Fibroblast of lung (primary cell): ENCODE measurements around the gene ACADS. TPM values are rescaled to one million over a fixed set of nuclear protein-coding genes. Genes with fewer than 3 reads are reported as not detected.

Source experiments
- DNase-seq, 2 donors: peaks; one replicate each; pipeline versions ENCODE4 v3.0.0 to v3.0.0-alpha.2; 2010; ENCODE audit warnings: low read depth in 2 of 2
- H2AFZ ChIP-seq: 2 replicates; pipeline ENCODE4 v1.5.1; 2012; ENCODE audit warnings: low read length, control low read depth, inconsistent platforms
- H3K27ac ChIP-seq: 2 replicates; pipeline ENCODE4 v1.5.1; 2011; ENCODE audit warnings: low read length, control low read depth; ENCODE audit not compliant: insufficient read depth
- H3K27me3 ChIP-seq: 2 replicates; pipeline ENCODE4 v1.5.1; 2011; ENCODE audit warnings: mild to moderate bottlenecking, low read length; ENCODE audit not compliant: control insufficient read depth, insufficient read depth
- H3K36me3 ChIP-seq: 2 replicates; pipeline ENCODE4 v1.5.1; 2011; ENCODE audit warnings: low read length; ENCODE audit not compliant: control insufficient read depth, insufficient read depth
- H3K4me1 ChIP-seq: 2 replicates; pipeline ENCODE4 v1.5.1; 2011; ENCODE audit warnings: low read length; ENCODE audit not compliant: control insufficient read depth, insufficient read depth; ENCODE audit errors: extremely low read depth
- H3K4me2 ChIP-seq: 2 replicates; pipeline ENCODE4 v1.5.1; 2011; ENCODE audit warnings: low read length, control low read depth; ENCODE audit not compliant: insufficient read depth; ENCODE audit errors: extremely low read depth
- H3K4me3 ChIP-seq, 4 experiments: fragments of 200-600 bp in 1 of 4; sonication (generic) in 1 of 4; replicated peaks in 1 of 4; 2 replicates each; pipeline ENCODE4 v1.5.1; 2011 to 2016; ENCODE audit warnings: low read length in 4 of 4, low read depth in 3 of 4, mild to moderate bottlenecking in 3 of 4, control low read depth in 2 of 4, inconsistent platforms in 1 of 4, mixed read lengths in 1 of 4; ENCODE audit not compliant: insufficient read depth in 1 of 4; ENCODE audit errors: control extremely low read depth in 1 of 4
- H3K79me2 ChIP-seq: 2 replicates; pipeline ENCODE4 v1.5.1; 2012; ENCODE audit warnings: mild to moderate bottlenecking, low read length, inconsistent platforms; ENCODE audit not compliant: control insufficient read depth, insufficient read depth
- H3K9ac ChIP-seq: 2 replicates; pipeline ENCODE4 v1.5.1; 2011; ENCODE audit warnings: mild to moderate bottlenecking, low read length, control low read depth; ENCODE audit not compliant: insufficient read depth
- H3K9me3 ChIP-seq: 2 replicates; pipeline ENCODE4 v1.5.1; 2012; ENCODE audit warnings: low read depth, low read length; ENCODE audit not compliant: control insufficient read depth, insufficient read depth
- H4K20me1 ChIP-seq: 2 replicates; pipeline ENCODE4 v1.5.1; 2011; ENCODE audit warnings: low read length; ENCODE audit not compliant: control insufficient read depth, insufficient read depth; ENCODE audit errors: extremely low read depth
- EZH2 ChIP-seq: IDR thresholded peaks from 2 replicates; pipeline ENCODE4 v1.5.1; 2012; ENCODE audit warnings: low read length, control low read depth, mild to moderate bottlenecking; ENCODE audit errors: missing control alignments
- polyA plus RNA-seq, 2 donors: library from polyadenylated mRNA; depleted of rRNA in 1 of 2; stranded (reverse) in 1 of 2; unstranded in 1 of 2; fragments of >200 nt; gene quantifications; 2 replicates each; pipeline ENCODE4 v1.2.1, GENCODE V29; 2011 to 2012; ENCODE audit warnings: missing spikeins in 1 of 2
- total RNA-seq: library from RNA; depleted of rRNA; stranded (reverse); fragments of >200 nt; gene quantifications from 2 replicates; pipeline ENCODE4 v1.2.1, GENCODE V29; 2014
- TF ChIP-seq, protein P1 (sequence below), 2 donors: IDR thresholded peaks in 1 of 2; conservative IDR thresholded peaks in 1 of 2; 1 replicate in 1 of 2; 2 replicates in 1 of 2; pipeline ENCODE4 v1.5.1; 2011 to 2012; ENCODE audit warnings: low read length in 2 of 2, control low read depth in 1 of 2, inconsistent platforms in 1 of 2, low read depth in 1 of 2, mild to moderate bottlenecking in 1 of 2

The ACADS gene
- total and polyA plus RNA-seq, 2 donors (not counting 1 experiment from before 2014, with no cell fraction given), result 4.5 to 15.9 TPM

DNA sequence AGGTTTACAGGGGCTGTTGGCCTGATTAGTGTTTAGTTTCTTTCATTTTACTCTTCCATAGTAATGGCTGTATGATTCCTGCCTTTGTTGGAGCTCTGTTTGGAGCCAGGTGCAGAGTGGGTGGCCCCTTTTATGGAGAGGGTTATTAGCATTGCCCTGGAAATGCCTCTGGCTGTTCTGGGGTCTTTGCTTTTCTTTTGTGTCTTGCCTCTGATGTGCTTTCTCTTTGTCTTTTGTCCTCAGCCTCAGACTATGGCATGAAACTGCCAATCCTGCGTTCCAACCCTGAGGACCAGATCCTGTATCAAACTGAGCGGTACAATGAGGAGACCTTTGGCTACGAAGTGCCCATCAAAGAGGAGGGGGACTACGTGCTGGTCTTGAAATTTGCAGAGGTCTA lies 31.8 kb upstream of the ACADS start:
- Histone ChIP-seq H3K27me3 (no peaks in the 10 kb centered on the region), H4K20me1 (no peaks in the 10 kb centered on the region), H2AFZ (no peak overlapping the region), H3K79me2 (peaks cover 38% of the 10 kb centered on the region), H3K4me1 (peaks cover 8% of the 10 kb centered on the region), H3K36me3 (peaks cover 8% of the 10 kb centered on the region), H3K27ac (no peak overlapping the region), H3K4me2 (no peak overlapping the region), H3K9ac (no peak overlapping the region), H3K4me3 (no peak overlapping the region), H3K9me3 (no peaks in the 10 kb centered on the region)
- no peak for DNase-seq
- TF ChIP-seq, protein P1, sequence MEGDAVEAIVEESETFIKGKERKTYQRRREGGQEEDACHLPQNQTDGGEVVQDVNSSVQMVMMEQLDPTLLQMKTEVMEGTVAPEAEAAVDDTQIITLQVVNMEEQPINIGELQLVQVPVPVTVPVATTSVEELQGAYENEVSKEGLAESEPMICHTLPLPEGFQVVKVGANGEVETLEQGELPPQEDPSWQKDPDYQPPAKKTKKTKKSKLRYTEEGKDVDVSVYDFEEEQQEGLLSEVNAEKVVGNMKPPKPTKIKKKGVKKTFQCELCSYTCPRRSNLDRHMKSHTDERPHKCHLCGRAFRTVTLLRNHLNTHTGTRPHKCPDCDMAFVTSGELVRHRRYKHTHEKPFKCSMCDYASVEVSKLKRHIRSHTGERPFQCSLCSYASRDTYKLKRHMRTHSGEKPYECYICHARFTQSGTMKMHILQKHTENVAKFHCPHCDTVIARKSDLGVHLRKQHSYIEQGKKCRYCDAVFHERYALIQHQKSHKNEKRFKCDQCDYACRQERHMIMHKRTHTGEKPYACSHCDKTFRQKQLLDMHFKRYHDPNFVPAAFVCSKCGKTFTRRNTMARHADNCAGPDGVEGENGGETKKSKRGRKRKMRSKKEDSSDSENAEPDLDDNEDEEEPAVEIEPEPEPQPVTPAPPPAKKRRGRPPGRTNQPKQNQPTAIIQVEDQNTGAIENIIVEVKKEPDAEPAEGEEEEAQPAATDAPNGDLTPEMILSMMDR (conservative IDR thresholded peaks at IDR 0.05 in 1 of 2, IDR thresholded peaks at IDR 0.05 in 1 of 2; ENCODE audit: low read depth in 1 of 2, low read length in 2 of 2), result no peak
- TF ChIP-seq EZH2, result no peak

GRCh38 chr12:120696626-120697025 lies 29.0 kb upstream of the ACADS start:
- H3K9me3 ChIP-seq, result no peaks in the 10 kb centered on the region
- H3K4me2 ChIP-seq, result no peak overlapping the region
- no peak for DNase-seq
- peaks cover 18% of the 10 kb centered on the region for H3K36me3 ChIP-seq
- H3K9ac ChIP-seq, result no peak overlapping the region
- no peaks in the 10 kb centered on the region for H3K27me3 ChIP-seq
- H3K79me2 ChIP-seq, result peaks cover 11% of the 10 kb centered on the region
- TF ChIP-seq, protein P1 (conservative IDR thresholded peaks at IDR 0.05 in 1 of 2, IDR thresholded peaks at IDR 0.05 in 1 of 2; ENCODE audit: low read depth in 1 of 2, low read length in 2 of 2), result no peak
- no peak for TF ChIP-seq EZH2
- H2AFZ ChIP-seq, result no peak overlapping the region
- no peaks in the 10 kb centered on the region for H4K20me1 ChIP-seq
- no peak overlapping the region for H3K27ac ChIP-seq
- no peak overlapping the region for H3K4me3 ChIP-seq
- H3K4me1 ChIP-seq, result peaks cover 4% of the 10 kb centered on the region

DNA sequence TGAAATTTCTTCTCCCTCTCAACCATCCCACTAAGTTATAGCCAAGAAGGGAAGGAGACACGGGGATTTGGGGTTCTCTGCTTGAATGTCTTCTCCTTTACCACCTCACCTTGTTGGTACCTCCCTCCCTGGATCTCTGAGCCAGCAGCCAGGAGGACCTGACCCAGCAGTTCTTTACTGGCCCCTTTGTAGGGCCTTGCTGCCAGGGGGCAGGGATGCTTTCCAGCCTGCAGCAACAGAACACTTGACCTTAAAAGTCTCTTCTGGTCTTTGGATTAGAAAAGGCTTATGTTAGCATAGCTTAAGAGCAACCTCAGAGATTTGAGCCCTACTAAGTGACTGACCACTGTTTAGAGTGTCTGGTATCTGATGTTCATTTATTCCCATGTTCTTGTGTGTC lies 28.3 kb upstream of the ACADS start:
- H3K4me1 ChIP-seq, result peaks cover 1% of the 10 kb centered on the region
- no peaks in the 10 kb centered on the region for H4K20me1 ChIP-seq
- no peak for DNase-seq
- no peaks in the 10 kb centered on the region for H3K27me3 ChIP-seq
- no peak overlapping the region for H3K4me3 ChIP-seq
- H3K4me2 ChIP-seq, result no peak overlapping the region
- no peak for TF ChIP-seq EZH2
- TF ChIP-seq, protein P1 (conservative IDR thresholded peaks at IDR 0.05 in 1 of 2, IDR thresholded peaks at IDR 0.05 in 1 of 2; ENCODE audit: low read depth in 1 of 2, low read length in 2 of 2), result no peak
- no peaks in the 10 kb centered on the region for H3K9me3 ChIP-seq
- peaks cover 18% of the 10 kb centered on the region for H3K36me3 ChIP-seq
- no peak overlapping the region for H3K9ac ChIP-seq
- H3K27ac ChIP-seq, result no peak overlapping the region
- peaks cover 6% of the 10 kb centered on the region for H3K79me2 ChIP-seq
- H2AFZ ChIP-seq, result no peak overlapping the region
